ENCODE data around the gene TSGA10IP.

The TSGA10IP gene

GRCh38 chr11:65967329-65967934 is 22.2 kb downstream of the TSGA10IP start:
- TF ChIP-seq MYC (IDR thresholded peaks at IDR 0.05; ENCODE audit: low read depth, low read length) (no peak), CTCF (IDR thresholded peaks at IDR 0.05; ENCODE audit: low read depth, low read length) (no peak), POLR2A (IDR thresholded peaks at IDR 0.05; ENCODE audit: extremely low read depth, insufficient read length) (no peak), MAX (IDR thresholded peaks at IDR 0.05; ENCODE audit: low read depth, low read length) (no peak)
- DNase-seq (ENCODE audit: low read depth): no peak
- H3K4me3 ChIP-seq (ENCODE audit: low read depth, low read length): no peak overlapping the region

- TF ChIP-seq POLR2A (IDR thresholded peaks at IDR 0.05; ENCODE audit: extremely low read depth, insufficient read length) (no peak), CTCF (IDR thresholded peaks at IDR 0.05; ENCODE audit: low read depth, low read length) (no peak), MAX (IDR thresholded peaks at IDR 0.05; ENCODE audit: low read depth, low read length) (no peak)
- DNase-seq (ENCODE audit: low read depth): no peak
- no peak overlapping the region for H3K4me3 ChIP-seq (ENCODE audit: low read depth, low read length)
These were observed 23.6 kb downstream of the TSGA10IP start for GRCh38 chr11:65968600-65969482.

GRCh38 chr11:65972116-65972515 is 26.8 kb downstream of the TSGA10IP start:
- DNase-seq (ENCODE audit: low read depth): no peak
- TF ChIP-seq MYC (IDR thresholded peaks at IDR 0.05; ENCODE audit: low read depth, low read length) (no peak), MAX (IDR thresholded peaks at IDR 0.05; ENCODE audit: low read depth, low read length) (no peak), CTCF (IDR thresholded peaks at IDR 0.05; ENCODE audit: low read depth, low read length) (no peak)
- H3K4me3 ChIP-seq (ENCODE audit: low read depth, low read length): no peak overlapping the region

GRCh38 chr11:65973439-65974110 is 28.3 kb downstream of the TSGA10IP start:
- no peak overlapping the region for H3K4me3 ChIP-seq (ENCODE audit: low read depth, low read length)
- TF ChIP-seq MYC (IDR thresholded peaks at IDR 0.05; ENCODE audit: low read depth, low read length) (no peak), MAX (IDR thresholded peaks at IDR 0.05; ENCODE audit: low read depth, low read length) (no peak), CTCF (IDR thresholded peaks at IDR 0.05; ENCODE audit: low read depth, low read length) (no peak), POLR2A (IDR thresholded peaks at IDR 0.05; ENCODE audit: extremely low read depth, insufficient read length) (no peak)
- DNase-seq (ENCODE audit: low read depth): no peak

- H3K4me3 ChIP-seq (ENCODE audit: low read depth, low read length): no peak overlapping the region
- TF ChIP-seq MAX (IDR thresholded peaks at IDR 0.05; ENCODE audit: low read depth, low read length): no peak
- TF ChIP-seq POLR2A (IDR thresholded peaks at IDR 0.05; ENCODE audit: extremely low read depth, insufficient read length): no peak
- no peak for DNase-seq (ENCODE audit: low read depth)
These were observed 30.5 kb downstream of the TSGA10IP start for GRCh38 chr11:65975771-65976170.

All from NB4 (cell line).